ENCODE data around the gene MRPS18A. TPM values are rescaled to one million over a fixed set of nuclear protein-coding genes. Genes with fewer than 3 reads are reported as not detected.

MRPS18A gene
- total and polyA plus RNA-seq, 2 experiments from 2014 or later, result 58.6 to 62.7 TPM

- H3K4me1 ChIP-seq (ENCODE audit: insufficient read depth), result no peaks in the 10 kb centered on the region
- no peaks in the 10 kb centered on the region for H4K20me1 ChIP-seq (replicated peaks; ENCODE audit: insufficient read depth)
- H3K27ac ChIP-seq (ENCODE audit: low read depth), result no peak overlapping the region
- no peak overlapping the region for H3K27ac Mint-ChIP-seq
- DNase-seq (ENCODE audit: low spot score) (no peak), ATAC-seq (peak; percentile 70)
- H3K4me3 ChIP-seq, result no peak overlapping the region
- H3K4me2 ChIP-seq, result no peak overlapping the region
- H3K27me3 ChIP-seq (ENCODE audit: insufficient read depth), result no peaks in the 10 kb centered on the region
- H3K36me3 Mint-ChIP-seq (ENCODE audit: low read depth), result no peaks in the 10 kb centered on the region
- no peaks in the 10 kb centered on the region for H3K36me3 ChIP-seq (ENCODE audit: insufficient read depth)
- H3K4me1 Mint-ChIP-seq, result peaks cover 14% of the 10 kb centered on the region
- TF ChIP-seq ZNF462 (CRISPR knock-in tag; IDR thresholded peaks at IDR 0.05), result no peak
- TF ChIP-seq CTCF (conservative IDR thresholded peaks at IDR 0.05; ENCODE audit: low read depth in 2 of 2), result no peak
- no peak for TF ChIP-seq ZNF331 (CRISPR knock-in tag; IDR thresholded peaks at IDR 0.05; ENCODE audit: low read depth)
- no peak for TF ChIP-seq REST (IDR thresholded peaks at IDR 0.05; ENCODE audit: unreplicated experiment)
- no peak for TF ChIP-seq ETS1 (IDR thresholded peaks at IDR 0.05)
- TF ChIP-seq NANOG (IDR thresholded peaks at IDR 0.05; ENCODE audit: borderline replicate concordance), result no peak
- TF ChIP-seq ZNF114 (CRISPR knock-in tag; IDR thresholded peaks at IDR 0.05), result no peak
- TF ChIP-seq EZH2phosphoT487 (IDR thresholded peaks at IDR 0.05; ENCODE audit: unreplicated experiment), result no peak
- TF ChIP-seq POLR2AphosphoS5 (IDR thresholded peaks at IDR 0.05; ENCODE audit: low read depth), result no peak
- TF ChIP-seq CREB1 (CRISPR knock-in tag; IDR thresholded peaks at IDR 0.05; ENCODE audit: low read depth), result no peak
- no peak for TF ChIP-seq EZH2 (IDR thresholded peaks at IDR 0.05; ENCODE audit: low read depth, unreplicated experiment)
- TF ChIP-seq STAT1 (IDR thresholded peaks at IDR 0.05; ENCODE audit: unreplicated experiment), result no peak
- TF ChIP-seq JUNB (IDR thresholded peaks at IDR 0.05; ENCODE audit: unreplicated experiment), result no peak
- H3K79me2 ChIP-seq (replicated peaks; ENCODE audit: insufficient read depth), result no peaks in the 10 kb centered on the region
- H3K9me2 ChIP-seq (ENCODE audit: insufficient read depth), result no peaks in the 10 kb centered on the region
- H3K9me3 Mint-ChIP-seq, result no peaks in the 10 kb centered on the region
- H3K27me3 Mint-ChIP-seq (ENCODE audit: insufficient read depth, low read depth, poor library complexity), result peaks cover 19% of the 10 kb centered on the region
- no peaks in the 10 kb centered on the region for H3F3A ChIP-seq (replicated peaks; ENCODE audit: low read depth)
- H3K4me3 Mint-ChIP-seq, result no peak overlapping the region
- no peak overlapping the region for H2AFZ ChIP-seq
Observed at GRCh38 chr6:43714311-43715055, 26.9 kb upstream of the MRPS18A start.

All from GM23338 (cell line).